HG02852 (cell line): Measurements from ENCODE around the gene ORMDL2.
"Not testable (repeated sequence)": the region's sequence is repeated elsewhere in the genome, so short reads cannot be mapped to it uniquely, and the experiment has no call there.

Source experiments
- ATAC-seq: cut with Tn5 transposase; IDR thresholded peaks from one replicate; pipeline ENCODE4 v1.9.1; 2021; ENCODE audit warnings: mild to moderate bottlenecking, moderate library complexity; ENCODE audit not compliant: unreplicated experiment

Gene ORMDL2

DNA sequence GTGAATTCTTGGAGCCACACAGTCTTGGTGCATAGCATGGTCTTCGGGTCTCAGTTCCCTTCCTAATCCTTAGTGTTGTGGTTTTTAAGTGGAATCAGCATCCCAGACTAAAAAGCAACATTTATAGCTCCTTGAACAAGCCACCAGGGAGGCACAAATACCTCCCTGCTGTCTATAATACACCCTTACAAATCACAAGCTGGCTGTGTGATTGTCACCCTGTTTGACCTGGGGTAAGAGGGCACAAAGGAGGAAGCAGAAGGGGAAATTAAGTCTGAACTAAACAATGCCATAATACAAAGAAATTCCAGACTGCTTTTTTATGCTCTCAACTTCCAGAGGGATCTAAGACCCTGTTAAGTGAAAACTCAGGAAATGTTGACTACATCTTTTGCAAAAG lies 32.6 kb downstream of the ORMDL2 start:
- no peak for ATAC-seq

DNA sequence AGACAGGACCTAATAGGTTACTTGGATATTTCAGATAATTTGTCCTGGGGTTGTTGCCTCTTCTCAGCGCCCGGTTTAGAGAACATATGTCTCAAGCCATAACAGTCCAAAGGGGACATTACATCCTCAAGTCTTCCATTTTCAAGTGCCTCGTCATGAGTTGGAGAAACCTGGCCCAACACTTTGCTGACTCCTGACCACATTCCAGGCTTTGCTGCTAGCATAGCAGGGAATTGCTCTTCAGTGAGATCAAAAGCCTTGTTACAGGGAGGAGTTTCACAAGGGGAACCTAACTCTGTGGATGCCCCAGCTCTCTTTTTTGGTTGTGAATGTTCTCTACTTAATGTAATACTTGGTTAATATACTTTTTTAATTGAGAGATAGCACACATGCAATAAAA lies 33.1 kb downstream of the ORMDL2 start:
- no peak for ATAC-seq

DNA sequence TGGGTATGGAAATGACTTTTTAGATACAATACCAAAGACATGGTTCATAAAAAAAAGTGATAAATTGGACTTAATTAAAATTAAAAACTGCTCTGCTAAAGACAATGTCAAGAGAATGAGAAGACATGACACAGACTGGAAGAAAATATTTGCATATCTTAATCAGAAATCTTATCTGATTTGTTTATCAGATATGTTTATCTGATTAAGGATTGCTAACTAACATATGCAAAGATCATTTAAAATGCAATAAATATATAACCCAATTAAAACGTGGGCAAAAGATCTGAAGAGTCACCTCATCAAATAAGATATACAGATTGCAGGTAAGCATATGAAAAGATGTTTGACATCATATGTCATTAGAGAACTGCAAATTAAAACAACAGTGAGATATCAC lies 34.9 kb downstream of the ORMDL2 start:
- no peak for ATAC-seq

DNA sequence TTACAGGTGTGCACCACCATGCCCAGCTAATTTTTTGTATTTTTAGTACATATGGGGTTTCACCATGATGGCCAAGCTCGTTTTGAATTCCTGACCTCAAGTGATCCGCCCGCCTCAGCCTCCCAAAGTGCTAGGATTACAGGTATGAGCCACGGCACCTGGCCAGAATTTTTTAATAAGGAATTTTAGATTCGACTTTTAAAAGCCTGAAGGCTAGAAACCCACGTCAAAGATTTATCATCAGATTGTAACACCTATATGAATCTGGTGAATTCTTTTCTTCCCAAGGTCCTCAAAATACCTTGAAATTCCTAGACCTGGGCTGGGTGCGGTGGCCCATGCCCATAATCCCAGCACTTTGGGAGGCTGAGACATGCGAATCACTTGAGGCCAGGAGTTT lies 43.6 kb downstream of the ORMDL2 start:
- no peak for ATAC-seq

DNA sequence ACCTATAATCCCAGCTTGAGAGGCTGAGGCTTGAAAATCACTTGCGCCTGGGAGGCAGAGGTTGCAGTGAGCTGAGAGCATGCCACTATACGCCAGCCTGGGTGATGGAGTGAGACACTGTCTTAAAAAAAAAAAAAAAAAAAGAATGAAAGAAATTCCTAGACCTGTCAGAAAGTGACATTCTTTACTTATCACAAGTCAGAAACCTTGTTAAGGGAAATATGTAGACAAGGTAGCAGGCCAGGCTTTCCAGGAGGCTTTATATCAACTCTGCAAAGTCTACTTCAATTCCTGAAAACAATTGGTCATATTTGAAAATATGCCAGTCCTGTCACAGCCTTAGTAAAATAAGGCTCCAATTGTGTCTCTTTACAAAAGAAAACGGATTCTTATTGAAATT lies 44.0 kb downstream of the ORMDL2 start:
- no peak for ATAC-seq

DNA sequence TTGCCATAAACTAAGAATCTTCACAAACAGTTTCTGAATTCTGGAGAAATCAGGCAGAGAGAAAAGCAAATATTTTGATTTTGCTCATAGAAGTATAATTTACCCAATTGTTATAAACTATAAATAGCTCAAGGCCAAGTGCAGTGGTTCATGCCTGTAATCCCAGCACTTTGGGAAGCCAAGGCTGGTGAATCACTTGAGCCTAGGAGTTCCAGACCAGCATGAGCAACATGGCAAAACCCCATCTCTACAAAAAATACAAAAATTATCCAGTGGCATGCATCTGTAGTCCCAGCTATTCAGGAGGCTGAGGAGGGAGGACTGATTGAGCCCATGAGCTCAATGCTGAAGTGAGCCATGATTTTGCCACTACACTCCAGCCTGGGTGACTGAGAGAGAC lies 44.4 kb downstream of the ORMDL2 start:
- ATAC-seq: no peak

DNA sequence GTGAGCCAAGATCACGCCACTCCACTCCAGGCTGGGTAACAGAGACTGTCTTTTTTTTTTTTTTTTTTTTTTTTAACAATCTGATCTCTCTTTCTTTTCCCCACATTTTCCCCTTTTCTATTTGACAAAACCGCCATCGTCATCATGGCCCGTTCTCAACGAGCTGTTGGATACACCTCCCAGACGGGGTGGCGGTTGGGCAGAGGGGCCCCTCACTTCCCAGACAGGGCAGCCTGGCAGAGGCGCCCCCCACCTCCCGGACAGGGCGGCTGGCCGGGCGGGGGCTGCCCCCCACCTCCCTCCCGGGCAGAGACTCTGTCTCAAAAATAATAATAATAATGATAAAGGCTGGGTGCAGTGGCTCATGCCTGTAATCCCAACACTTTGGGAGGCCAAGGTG lies 45.1 kb downstream of the ORMDL2 start:
- ATAC-seq: not testable (repeated sequence)

DNA sequence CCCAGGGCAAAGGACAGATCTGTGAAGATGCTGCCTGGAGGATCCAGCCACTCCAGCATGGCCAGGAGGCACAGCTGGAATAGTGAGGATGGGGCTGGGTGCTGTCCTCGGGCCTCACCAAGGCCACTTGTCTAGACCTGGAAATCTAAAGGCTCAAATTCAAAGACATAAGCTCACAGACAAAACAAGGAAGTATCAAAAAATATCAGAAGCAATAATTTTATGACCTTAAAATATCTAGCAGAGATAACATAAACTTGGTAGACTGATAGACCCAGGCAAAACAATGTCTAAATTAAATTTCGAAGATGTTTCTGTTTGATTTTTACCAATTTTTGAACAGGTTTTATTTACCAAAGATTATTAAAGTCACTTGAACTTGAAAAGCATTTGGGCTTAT lies 47.5 kb downstream of the ORMDL2 start:
- no peak for ATAC-seq

DNA sequence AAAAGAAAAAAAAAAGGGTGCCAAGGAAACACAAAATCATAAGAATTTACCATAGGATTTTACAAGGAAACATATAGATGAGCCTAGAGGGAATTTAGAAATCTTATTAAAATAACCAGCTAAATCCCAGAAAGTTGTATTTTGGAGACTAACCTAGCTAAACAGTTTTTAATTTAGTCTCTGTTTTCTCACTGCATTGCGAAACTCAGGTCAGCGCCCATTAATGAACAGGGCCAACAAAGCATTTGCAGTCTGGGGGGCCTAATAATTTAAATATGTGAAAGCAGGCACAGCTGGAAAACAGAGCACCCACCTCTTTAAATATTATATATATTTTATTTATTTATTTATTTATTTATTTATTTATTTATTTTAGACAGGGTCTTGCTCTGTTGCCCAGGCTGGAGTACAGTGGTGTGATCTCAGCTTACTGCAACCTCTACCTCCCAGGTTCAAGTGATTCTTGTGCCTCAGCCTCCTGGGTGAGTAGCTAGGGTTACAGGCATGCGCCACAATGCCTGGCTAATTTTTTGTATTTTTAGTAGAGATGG lies 48.7 kb downstream of the ORMDL2 start:
- ATAC-seq: not testable (repeated sequence)
